Stimulated activated CD4-positive, alpha-beta T cell treated with anti-CD3 and anti-CD28 coated beads, TNF-alpha, amount 100 ng/mL, for 1 hour (primary cell): ENCODE data around the gene GADD45G.

Experiments used
- DNase-seq, 3 donors: peaks; one replicate each; pipeline ENCODE4 v3.0.0-alpha.2; 2020; ENCODE audit warnings: low read depth in 3 of 3, low spot score in 1 of 3

The GADD45G gene

DNA sequence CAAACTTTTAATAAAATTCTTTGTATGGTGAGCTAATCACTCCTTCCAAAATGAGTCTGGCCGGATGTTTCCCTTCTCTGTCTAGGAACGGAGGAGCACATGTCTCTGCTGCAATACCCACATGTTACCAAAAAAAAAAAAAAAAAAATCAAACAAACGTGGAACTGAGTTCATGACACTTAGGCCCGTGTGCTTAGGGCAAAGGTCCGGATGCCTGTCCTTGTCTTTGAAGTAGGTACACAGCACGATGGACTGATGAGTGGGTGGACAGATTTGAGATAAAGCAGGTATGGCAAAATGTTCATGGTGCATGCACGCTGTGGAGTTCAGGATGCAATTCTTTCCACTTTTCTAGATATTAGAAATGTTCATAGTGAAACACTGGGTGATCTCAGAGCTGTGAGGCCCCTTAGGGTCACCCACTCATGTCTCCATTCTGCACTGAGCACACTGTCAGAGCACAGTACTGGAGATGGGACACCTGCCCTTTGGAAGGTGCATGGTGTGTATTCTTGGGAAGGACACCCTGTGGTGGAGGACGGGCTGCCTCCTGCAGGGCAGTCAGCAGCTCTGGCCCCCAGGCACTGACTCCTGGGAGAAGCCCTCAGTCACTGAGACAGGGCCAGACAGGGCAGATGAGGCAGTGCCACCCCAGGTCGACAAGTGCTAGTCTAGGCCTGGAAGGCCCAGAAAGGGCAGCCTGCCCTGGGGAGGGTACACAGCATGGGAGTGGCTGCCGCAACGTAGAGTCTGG is 43.6 kb downstream of the GADD45G start:
- no peak for DNase-seq

DNA sequence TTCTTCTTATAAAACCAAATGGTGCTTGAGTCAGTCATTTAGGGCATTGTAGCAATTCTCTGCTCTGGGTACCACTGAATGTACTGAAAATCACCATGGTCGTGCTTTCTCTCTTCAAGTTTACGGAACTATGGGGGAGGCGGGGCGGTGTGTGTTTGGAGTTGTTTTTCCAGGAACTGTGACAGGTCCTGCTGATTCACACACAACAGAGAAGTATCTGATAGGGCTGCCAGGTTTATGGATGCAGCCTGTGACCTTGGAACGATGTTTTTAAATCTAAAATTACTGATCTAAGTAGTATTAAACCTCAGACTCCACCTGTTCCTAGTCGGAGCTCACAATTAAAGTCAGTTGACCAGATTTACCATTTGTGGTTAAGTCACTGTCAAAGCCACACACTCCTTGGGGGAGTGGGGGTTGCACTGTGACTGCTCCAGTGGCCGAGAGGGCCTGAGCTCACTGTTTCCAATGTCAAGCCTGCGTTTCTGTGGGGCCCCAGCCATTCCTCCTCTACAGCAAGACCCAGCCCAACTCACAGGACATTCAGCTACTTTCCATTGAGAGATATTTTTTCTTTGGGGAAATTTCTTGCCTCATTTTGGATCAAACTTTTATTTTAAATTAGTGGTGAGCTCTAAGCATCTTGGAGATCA is 44.4 kb downstream of the GADD45G start:
- no peak for DNase-seq

DNA sequence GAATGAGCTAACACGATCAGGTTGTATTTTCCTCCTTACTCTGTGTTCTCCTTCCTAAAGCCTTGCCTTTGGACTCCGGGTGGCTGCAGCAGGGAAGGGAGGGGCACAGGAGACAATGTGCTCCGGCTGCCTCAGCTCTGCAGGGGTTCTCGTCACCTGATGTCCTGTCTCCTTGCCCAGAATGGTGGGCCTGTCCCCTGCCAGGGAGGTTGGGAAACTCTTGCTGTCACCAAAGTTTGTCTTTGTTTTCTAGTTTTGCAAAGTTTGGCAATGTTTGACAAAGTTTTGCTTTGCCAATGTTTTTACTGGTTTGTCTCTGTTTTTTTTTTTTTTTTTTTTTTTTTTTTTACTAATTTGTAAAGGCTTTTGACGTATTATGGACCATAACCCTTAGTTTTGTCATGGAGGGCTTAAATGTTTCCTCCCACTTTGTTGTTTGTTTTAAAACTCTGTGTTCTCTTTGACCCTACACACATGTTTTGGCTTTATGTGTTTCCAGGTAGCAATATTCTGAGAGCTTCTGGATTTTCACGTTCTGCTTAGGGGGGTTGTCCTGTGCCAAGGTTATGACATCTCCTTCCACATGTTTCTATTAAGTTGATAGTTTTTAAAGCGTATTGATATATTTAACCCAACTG is 49.3 kb downstream of the GADD45G start:
- no peak for DNase-seq

DNA sequence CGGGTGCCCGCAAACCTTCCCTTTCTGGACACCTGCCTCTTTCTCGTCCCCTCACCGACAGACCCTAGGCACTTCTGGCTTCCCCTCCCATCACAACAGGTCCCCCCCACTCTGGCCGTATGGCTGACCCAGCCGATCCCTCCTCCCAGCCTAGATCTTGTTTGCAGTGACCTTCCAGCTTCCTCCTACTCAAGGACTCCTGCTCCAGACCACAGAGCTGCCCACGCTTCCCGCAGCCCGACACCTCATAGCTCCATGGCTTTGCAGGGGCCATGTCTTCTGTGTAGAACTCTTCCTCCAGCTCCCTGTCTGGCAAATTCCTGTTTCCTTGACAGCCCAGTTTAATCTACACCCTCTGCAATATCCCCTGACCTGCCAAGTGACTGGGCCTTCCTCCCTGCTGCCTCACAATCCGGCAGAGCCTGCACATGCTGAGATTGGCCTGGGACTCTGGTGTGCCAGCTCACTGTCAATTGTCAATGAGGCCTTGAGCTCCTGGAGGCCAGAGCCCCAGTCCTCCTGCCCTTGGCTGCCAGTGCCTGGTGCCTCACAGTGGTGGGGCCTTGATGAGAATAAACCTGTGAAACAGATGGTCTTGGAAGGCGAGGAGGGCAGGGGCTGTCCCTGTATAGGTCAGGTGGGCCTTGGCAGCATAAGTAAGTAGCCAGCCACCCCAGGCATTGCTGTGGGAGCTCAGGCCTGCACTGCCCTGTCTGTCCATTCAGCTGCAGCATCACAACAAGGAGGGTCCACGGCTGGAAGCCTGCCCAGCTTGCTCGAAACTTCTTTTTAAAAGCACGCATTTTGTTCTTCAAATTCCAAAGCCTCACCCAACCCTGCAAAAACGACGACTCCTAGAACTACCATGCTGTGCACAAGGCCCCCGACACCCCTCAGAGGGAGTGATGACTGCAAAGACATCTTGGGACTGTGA is 50.5 kb downstream of the GADD45G start:
- no peak for DNase-seq
